ENCODE data around the gene RERE.

RERE gene

DNA sequence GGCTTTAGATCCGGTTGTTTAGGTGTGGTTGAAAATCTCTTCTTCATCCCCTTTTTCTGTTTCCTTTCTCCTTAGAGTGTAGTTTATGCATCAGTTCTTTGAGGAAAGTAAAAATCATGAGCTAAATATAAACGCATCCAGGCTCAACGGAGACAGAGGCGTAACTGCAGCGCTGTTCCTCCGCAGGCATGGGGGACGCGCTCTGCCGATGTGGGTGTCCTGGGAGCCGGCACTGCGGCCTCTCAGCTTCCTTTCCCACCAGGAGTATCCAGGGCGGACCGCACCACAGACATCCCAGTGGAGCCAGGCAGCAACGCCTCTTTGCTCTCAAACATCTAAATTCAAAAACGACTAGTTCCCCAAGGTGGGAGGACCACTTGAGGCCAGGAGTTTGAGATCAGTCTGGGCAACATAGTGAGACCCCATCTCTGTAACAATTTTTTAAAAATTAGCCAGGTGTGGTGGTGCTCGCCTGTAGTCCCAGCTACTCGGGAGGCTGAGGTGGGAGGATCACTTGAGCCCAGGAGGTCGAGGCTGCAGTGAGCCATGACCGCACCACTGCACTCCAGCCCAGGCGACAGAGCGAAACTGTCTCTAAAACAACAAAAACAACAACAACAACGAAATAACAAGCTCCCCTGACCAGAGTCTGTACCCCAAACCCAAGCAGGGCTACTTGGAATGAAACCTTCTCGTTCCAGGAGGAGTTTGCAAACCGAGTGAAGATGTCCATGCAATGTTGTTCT, 483.2 kb downstream of the RERE start:
- in situ Hi-C loops (cut with MboI; ENCODE audit: low pct_unique_long_range_greater_than_20kb, low sequenced_read_pairs): no loop called here

DNA sequence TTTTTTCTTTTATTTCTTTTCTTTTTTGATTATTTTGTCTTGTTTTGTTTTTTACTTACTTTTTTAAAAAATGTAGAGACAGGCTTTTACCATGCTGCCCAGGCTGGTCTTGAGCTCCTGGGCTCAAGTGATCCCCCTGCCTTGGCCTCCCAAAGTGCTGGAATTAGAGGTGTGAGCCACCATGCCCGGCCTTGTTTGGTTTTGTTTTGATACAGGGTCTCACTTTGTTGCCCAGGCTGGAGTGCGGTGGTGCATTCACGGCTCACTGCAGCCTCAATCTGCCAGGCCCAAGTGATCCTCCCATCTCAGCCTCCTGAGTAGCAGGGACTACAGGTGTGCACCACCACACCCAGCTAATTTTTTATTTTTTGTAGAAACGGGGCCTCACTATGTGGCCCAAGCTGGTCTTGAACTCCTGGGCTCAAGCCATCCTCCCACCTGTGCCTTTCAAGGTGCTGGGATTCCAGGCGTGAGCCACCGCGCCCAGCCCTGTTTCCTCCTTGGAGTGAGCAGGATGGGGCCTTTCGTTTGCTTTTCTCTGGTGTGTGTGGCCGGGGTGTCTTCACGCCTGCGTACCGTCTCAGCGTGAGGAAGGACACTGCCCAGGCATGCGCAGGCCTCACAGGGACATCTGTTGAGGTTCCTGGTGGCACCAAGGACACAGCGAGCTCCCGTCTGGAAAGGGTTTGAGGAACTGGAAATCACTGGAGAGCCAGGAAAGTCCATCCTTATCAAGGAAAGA, 484.0 kb downstream of the RERE start:
- in situ Hi-C loops (cut with MboI; ENCODE audit: low pct_unique_long_range_greater_than_20kb, low sequenced_read_pairs): no loop called here
- DNase-seq: no peak

More for the DNA sequence above, 483.2 kb downstream of the RERE start:
- no peak for DNase-seq

DNA sequence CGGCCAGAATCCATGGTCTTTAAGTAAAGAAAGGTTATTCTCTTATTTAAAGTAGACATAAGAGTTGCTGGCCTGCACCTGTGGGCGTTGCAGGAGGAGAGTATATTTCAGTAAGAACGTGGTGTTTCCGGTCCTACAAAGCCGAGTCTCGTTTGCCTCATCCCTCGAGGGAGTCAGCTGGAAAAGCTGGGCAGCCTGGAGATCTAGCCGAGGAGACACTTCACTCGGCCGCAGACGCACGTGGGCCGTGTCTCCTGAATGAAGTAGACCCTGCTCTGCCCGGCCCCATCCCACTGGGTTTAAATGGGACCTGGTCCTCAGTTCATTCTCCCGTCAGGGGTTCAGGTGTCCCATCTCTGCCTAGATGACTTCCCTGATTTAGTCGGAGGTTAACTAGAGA, 484.6 kb downstream of the RERE start:
- DNase-seq: no peak

GRCh38 chr1:8330271-8331125, 486.9 kb downstream of the RERE start:
- in situ Hi-C loops (cut with MboI; ENCODE audit: low pct_unique_long_range_greater_than_20kb, low sequenced_read_pairs): no loop called here
- DNase-seq: no peak

More for the DNA sequence above, 484.6 kb downstream of the RERE start:
- in situ Hi-C loops (cut with MboI; ENCODE audit: low pct_unique_long_range_greater_than_20kb, low sequenced_read_pairs): no loop called here

DNA sequence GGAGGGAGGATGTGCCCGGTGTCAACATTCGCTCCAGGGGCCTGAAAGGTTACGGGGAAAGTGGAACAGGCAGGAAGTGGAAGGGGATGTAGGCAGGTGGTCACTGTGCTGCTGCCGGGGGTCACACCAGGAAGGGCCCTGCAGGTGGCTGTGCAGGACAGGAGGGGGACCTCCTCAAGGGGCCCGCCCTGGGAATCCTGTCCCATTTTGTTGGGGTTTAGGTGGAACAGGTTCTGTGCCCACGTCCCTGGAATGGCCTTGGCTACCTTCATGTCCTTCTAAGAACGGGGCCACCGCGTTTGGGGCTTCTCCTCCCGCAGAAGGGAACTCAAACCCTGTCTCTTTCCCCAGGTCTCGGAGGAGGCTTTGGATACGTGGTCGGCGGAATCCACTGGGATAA, 487.6 kb downstream of the RERE start:
- DNase-seq: no peak
- in situ Hi-C loops (cut with MboI; ENCODE audit: low pct_unique_long_range_greater_than_20kb, low sequenced_read_pairs): no loop called here

GRCh38 chr1:8329439-8329838, 488.0 kb downstream of the RERE start:
- in situ Hi-C loops (cut with MboI; ENCODE audit: low pct_unique_long_range_greater_than_20kb, low sequenced_read_pairs): no loop called here
- no peak for DNase-seq

DNA sequence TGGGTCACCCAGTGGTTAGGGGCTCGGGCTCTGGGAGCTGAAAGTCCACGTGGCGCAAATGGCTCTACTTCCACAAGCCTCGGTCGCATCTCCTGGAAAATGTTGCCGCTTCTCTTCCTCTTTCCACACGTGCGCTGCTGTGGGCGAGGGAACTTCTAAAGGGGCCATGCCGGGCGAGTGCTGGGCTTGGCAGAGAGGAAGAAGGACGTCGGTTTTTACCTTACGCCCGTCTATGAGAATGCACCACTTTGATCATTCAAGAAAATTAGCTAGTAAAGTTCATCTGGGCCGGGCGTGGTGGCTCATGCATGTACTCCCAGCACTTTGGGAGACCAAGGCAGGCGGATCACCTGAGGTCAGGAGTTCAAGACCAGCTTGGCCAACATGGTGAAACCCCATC, 489.2 kb downstream of the RERE start:
- no peak for DNase-seq
- in situ Hi-C loops (cut with MboI; ENCODE audit: low pct_unique_long_range_greater_than_20kb, low sequenced_read_pairs): no loop called here

GRCh38 chr1:8326265-8326664, 491.2 kb downstream of the RERE start:
- no peak for DNase-seq
- in situ Hi-C loops (cut with MboI; ENCODE audit: low pct_unique_long_range_greater_than_20kb, low sequenced_read_pairs): no loop called here

GRCh38 chr1:8325771-8326170, 491.7 kb downstream of the RERE start:
- in situ Hi-C loops (cut with MboI; ENCODE audit: low pct_unique_long_range_greater_than_20kb, low sequenced_read_pairs): no loop called here
- no peak for DNase-seq

GRCh38 chr1:8324176-8324810, 493.1 kb downstream of the RERE start:
- DNase-seq: no peak
- in situ Hi-C loops (cut with MboI; ENCODE audit: low pct_unique_long_range_greater_than_20kb, low sequenced_read_pairs): loop anchor here (25.0 kb wide), 1 partner anchor 312 kb away; no protein-coding TSS in a partner anchor

DNA sequence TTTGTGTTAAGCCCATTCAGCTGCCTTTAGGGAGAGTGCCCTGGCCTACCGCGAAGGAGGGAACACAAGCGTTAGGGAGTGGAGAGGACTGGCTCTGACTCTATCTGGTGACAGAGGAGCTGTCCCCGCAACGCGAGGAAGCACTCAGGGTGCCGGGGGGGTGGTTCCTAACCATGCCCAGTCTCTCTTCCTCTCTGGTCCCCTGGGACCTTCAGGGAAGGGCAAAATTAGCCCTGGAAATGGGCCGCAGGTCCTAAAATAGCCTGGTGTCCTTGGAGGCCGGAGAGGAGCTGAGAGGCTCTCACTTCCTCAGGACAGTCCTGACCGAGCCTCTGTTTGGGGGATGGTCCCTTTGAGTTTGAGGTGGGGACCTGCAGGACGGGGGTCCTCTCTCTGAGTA, 493.7 kb downstream of the RERE start:
- in situ Hi-C loops (cut with MboI; ENCODE audit: low pct_unique_long_range_greater_than_20kb, low sequenced_read_pairs): loop anchor here (25.0 kb wide), 1 partner anchor 311 kb away; no protein-coding TSS in a partner anchor

GRCh38 chr1:8321612-8322011, 495.8 kb downstream of the RERE start:
- in situ Hi-C loops (cut with MboI; ENCODE audit: low pct_unique_long_range_greater_than_20kb, low sequenced_read_pairs): loop anchor here (25.0 kb wide), 1 partner anchor 309 kb away; no protein-coding TSS in a partner anchor
- no peak for DNase-seq

More for the DNA sequence above, 493.7 kb downstream of the RERE start:
- no peak for DNase-seq

- in situ Hi-C loops (cut with MboI; ENCODE audit: low pct_unique_long_range_greater_than_20kb, low sequenced_read_pairs): loop anchor here (25.0 kb wide), 1 partner anchor 306 kb away; no protein-coding TSS in a partner anchor
- no peak for DNase-seq
Measured at GRCh38 chr1:8318436-8318835, 499.0 kb downstream of the RERE start.

- in situ Hi-C loops (cut with MboI; ENCODE audit: low pct_unique_long_range_greater_than_20kb, low sequenced_read_pairs): loop anchor here (25.0 kb wide), 1 partner anchor 306 kb away; no protein-coding TSS in a partner anchor
- DNase-seq: peak; percentile 37
Measured at GRCh38 chr1:8317647-8318381, 499.6 kb downstream of the RERE start, which contains the start of gene SLC45A1. Gene SLC45A1 (plus strand): TSS chr1:8318114. CDS start chr1:8324330, 6,216 bp downstream.

DNA sequence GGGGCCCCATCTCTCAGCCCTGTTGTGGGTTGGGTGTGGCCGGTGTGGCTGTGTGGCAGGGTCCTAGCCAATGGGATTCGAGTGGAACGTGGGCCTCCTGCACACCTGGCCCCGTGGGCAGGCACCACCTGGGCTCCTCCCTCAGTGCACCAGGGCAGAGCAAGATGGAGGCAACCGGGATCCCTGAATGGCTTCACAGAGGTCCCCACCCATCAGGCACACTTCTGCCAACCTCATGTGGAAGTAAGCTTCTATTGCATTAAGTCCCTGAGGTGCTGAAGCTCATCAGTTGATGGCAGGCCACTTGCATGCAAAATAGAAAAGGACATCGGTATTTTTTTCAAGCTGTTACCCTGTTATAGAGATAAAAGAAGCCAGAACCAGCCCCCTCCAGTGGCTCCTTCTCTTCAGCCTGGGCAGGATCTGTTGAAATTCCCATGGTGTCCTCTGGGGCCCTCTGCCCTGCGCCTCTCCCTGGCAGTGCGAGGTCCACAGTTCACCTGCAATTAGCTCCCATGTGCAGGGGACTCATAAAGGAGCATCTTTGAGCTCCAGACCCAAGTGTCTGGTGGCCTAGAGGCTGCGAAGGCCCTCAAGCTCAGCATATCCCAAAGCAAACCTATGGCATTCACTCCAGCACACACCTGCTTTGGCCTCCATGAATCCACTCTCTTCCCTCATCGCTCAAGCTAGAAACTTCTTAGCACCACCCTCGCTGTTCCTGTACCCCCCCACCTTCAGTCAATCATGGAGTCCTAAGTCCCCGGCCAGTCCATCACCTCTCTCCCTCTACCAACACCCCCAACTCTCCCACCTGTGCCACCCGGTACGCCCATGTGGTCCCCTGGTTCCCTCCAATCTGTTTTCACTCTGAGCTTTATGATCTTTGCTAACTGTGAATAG, 501.6 kb downstream of the RERE start:
- no peak for DNase-seq
- in situ Hi-C loops (cut with MboI; ENCODE audit: low pct_unique_long_range_greater_than_20kb, low sequenced_read_pairs): loop anchor here (25.0 kb wide), 1 partner anchor 304 kb away; no protein-coding TSS in a partner anchor

- in situ Hi-C loops (cut with MboI; ENCODE audit: low pct_unique_long_range_greater_than_20kb, low sequenced_read_pairs): loop anchor here (25.0 kb wide), 1 partner anchor 302 kb away; no protein-coding TSS in a partner anchor
- DNase-seq: peak; percentile 61
Measured at GRCh38 chr1:8314346-8315280, 502.8 kb downstream of the RERE start.

All from KBM-7 (cell line).